Tongue (tissue), 2 donors: ENCODE data around the gene MINDY2. TPM values are rescaled to one million over a fixed set of nuclear protein-coding genes. Genes with fewer than 3 reads are reported as not detected.
"Not testable (repeated sequence)": the region's sequence is repeated elsewhere in the genome, so short reads cannot be mapped to it uniquely, and the experiment has no call there.

Experiments used
- DNase-seq: peaks from one replicate; pipeline ENCODE4 v3.0.0-alpha.2; 2015
- total RNA-seq: library from RNA; depleted of rRNA; stranded (reverse); fragments of >200 nt; gene quantifications from one replicate; pipeline ENCODE4 v1.2.3, GENCODE V29; 2014

Gene MINDY2
- total RNA-seq, 1 donor from 2014 or later: 23.9 TPM

- no peak for DNase-seq
Measured at GRCh38 chr15:58755350-58755749, 15.8 kb upstream of the MINDY2 start.

- no peak for DNase-seq
Measured at GRCh38 chr15:58755956-58756355, 15.1 kb upstream of the MINDY2 start.

GRCh38 chr15:58758141-58758540 lies 13.0 kb upstream of the MINDY2 start:
- DNase-seq: no peak

GRCh38 chr15:58760385-58761009 lies 10.6 kb upstream of the MINDY2 start:
- DNase-seq: no peak

GRCh38 chr15:58761010-58761388 lies 10.1 kb upstream of the MINDY2 start:
- no peak for DNase-seq

- DNase-seq: no peak
Measured at GRCh38 chr15:58762285-58762684, 8.8 kb upstream of the MINDY2 start.

GRCh38 chr15:58762731-58763130 lies 8.4 kb upstream of the MINDY2 start:
- no peak for DNase-seq

GRCh38 chr15:58764468-58764867 lies 6.6 kb upstream of the MINDY2 start:
- no peak for DNase-seq

GRCh38 chr15:58766290-58766689 lies 4.8 kb upstream of the MINDY2 start:
- DNase-seq: no peak

- not testable (repeated sequence) for DNase-seq
Measured at GRCh38 chr15:58768601-58769004, 2.5 kb upstream of the MINDY2 start.

GRCh38 chr15:58770519-58770856 lies 614 bp upstream of the MINDY2 start:
- no peak for DNase-seq

- DNase-seq: peak; percentile 54
Measured at GRCh38 chr15:58771621-58772250, 634 bp downstream of the MINDY2 start.

- DNase-seq: no peak
Measured at GRCh38 chr15:58773024-58773423, 1.9 kb downstream of the MINDY2 start.

- no peak for DNase-seq
Measured at GRCh38 chr15:58775402-58775801, 4.3 kb downstream of the MINDY2 start.

- no peak for DNase-seq
Measured at GRCh38 chr15:58777107-58777506, 6.0 kb downstream of the MINDY2 start.

- DNase-seq: no peak
Measured at GRCh38 chr15:58779554-58779953, 8.5 kb downstream of the MINDY2 start.

- no peak for DNase-seq
Measured at GRCh38 chr15:58785355-58785754, 14.3 kb downstream of the MINDY2 start.

- DNase-seq: no peak
Measured at GRCh38 chr15:58788056-58788710, 17.1 kb downstream of the MINDY2 start.

GRCh38 chr15:58793862-58794261 lies 22.8 kb downstream of the MINDY2 start:
- peak; percentile 13 for DNase-seq

- DNase-seq: no peak
Measured at GRCh38 chr15:58795825-58796224, 24.7 kb downstream of the MINDY2 start.

- DNase-seq: no peak
Measured at GRCh38 chr15:58797505-58797904, 26.4 kb downstream of the MINDY2 start.

- DNase-seq: no peak
Measured at GRCh38 chr15:58805095-58805494, 34.0 kb downstream of the MINDY2 start.

GRCh38 chr15:58823267-58823666 lies 52.2 kb downstream of the MINDY2 start:
- DNase-seq: not testable (repeated sequence)

GRCh38 chr15:58830556-58830955 lies 59.5 kb downstream of the MINDY2 start:
- DNase-seq: no peak
